IPS DF 6.9 (cell line): ENCODE data around the gene EPB41.
"Not testable (repeated sequence)": the region's sequence is repeated elsewhere in the genome, so short reads cannot be mapped to it uniquely, and the experiment has no call there.

Experiments
- DNase-seq: peaks from one replicate; pipeline ENCODE4 v3.0.0-alpha.2; 2013; ENCODE audit warnings: low read depth, low spot score
- H3K27ac ChIP-seq: one replicate; pipeline ENCODE4 v1.5.1; 2013; ENCODE audit warnings: low read length, control low read depth
- H3K27me3 ChIP-seq: 2 replicates; pipeline ENCODE4 v1.6.1; 2013; ENCODE audit warnings: mild to moderate bottlenecking, low read length; ENCODE audit not compliant: control insufficient read depth, insufficient read depth
- H3K36me3 ChIP-seq: 2 replicates; pipeline ENCODE4 v1.6.1; 2013; ENCODE audit warnings: low read length; ENCODE audit not compliant: control insufficient read depth, insufficient read depth
- H3K4me1 ChIP-seq: 2 replicates; pipeline ENCODE4 v1.6.1; 2013; ENCODE audit warnings: low read length; ENCODE audit not compliant: control insufficient read depth, insufficient read depth
- H3K4me3 ChIP-seq: 2 replicates; pipeline ENCODE4 v1.5.1; 2013; ENCODE audit warnings: mild to moderate bottlenecking, low read length
- H3K9me3 ChIP-seq: 2 replicates; pipeline ENCODE4 v1.6.1; 2013; ENCODE audit warnings: low read length, inconsistent platforms; ENCODE audit not compliant: control insufficient read depth, insufficient read depth
- WGBS: extraction: QIAGEN DNeasy Blood & Tissue Kit; methylation state at CpG from one replicate; pipeline ENCODE4 v1.1.7; 2013; ENCODE audit warnings: mixed read lengths, missing lambda C conversion rate; ENCODE audit not compliant: insufficient read length, insufficient coverage; 5-methylcytosine and 5-hydroxymethylcytosine counted together

EPB41 gene

GRCh38 chr1:28914228-28915030, at the start of gene EPB41:
EPB41 (plus strand) TSS chr1:28914569; CDS start chr1:28987438, 72,869 bp downstream.
- Histone ChIP-seq H3K4me3 (peak within 1 kb of the TSS; percentile 85), H3K4me1 (peaks cover 2% of the 10 kb centered on the region; the same call in 1 of the 2 replicates), H3K36me3 (no peaks in the 10 kb centered on the region), H3K27ac (no peak within 1 kb of the TSS), H3K9me3 (no peaks in the 10 kb centered on the region), H3K27me3 (no peaks in the 10 kb centered on the region)
- peak; percentile 98 for DNase-seq
- no CpG with 5 or more reads among the region's 95 CpGs for WGBS

GRCh38 chr1:28864695-28865094, 49.7 kb upstream of the EPB41 start:
- H3K9me3 ChIP-seq, result no peaks in the 10 kb centered on the region
- WGBS, result no CpG with 5 or more reads among the region's 6 CpGs

GRCh38 chr1:28865997-28866650, 48.2 kb upstream of the EPB41 start:
- Histone ChIP-seq H3K4me3 (no peak overlapping the region), H3K36me3 (no peaks in the 10 kb centered on the region; the same call in 1 of the 2 replicates), H3K9me3 (no peaks in the 10 kb centered on the region), H3K27ac (no peak overlapping the region), H3K4me1 (no peaks in the 10 kb centered on the region), H3K27me3 (no peaks in the 10 kb centered on the region)
- WGBS, result no CpG with 5 or more reads among the region's 10 CpGs
- DNase-seq, result no peak

More at GRCh38 chr1:28864695-28865094, 49.7 kb upstream of the EPB41 start:
- no peak for DNase-seq
- H3K36me3 ChIP-seq, result no peaks in the 10 kb centered on the region; the same call in 1 of the 2 replicates
- no peaks in the 10 kb centered on the region for H3K4me1 ChIP-seq
- no peak overlapping the region for H3K27ac ChIP-seq
- H3K27me3 ChIP-seq, result no peaks in the 10 kb centered on the region
- H3K4me3 ChIP-seq, result no peak overlapping the region

GRCh38 chr1:28867850-28868249, 46.5 kb upstream of the EPB41 start:
- Histone ChIP-seq H3K4me3 (no peak overlapping the region), H3K4me1 (no peaks in the 10 kb centered on the region), H3K9me3 (no peaks in the 10 kb centered on the region), H3K36me3 (no peaks in the 10 kb centered on the region; the same call in 1 of the 2 replicates), H3K27me3 (no peaks in the 10 kb centered on the region), H3K27ac (no peak overlapping the region)
- no peak for DNase-seq
- no CpG with 5 or more reads among the region's 3 CpGs for WGBS

GRCh38 chr1:28869952-28870351, 44.4 kb upstream of the EPB41 start:
- no peak for DNase-seq
- no CpG with 5 or more reads among the region's 5 CpGs for WGBS
- H3K27ac ChIP-seq, result no peak overlapping the region
- no peaks in the 10 kb centered on the region for H3K36me3 ChIP-seq
- no peaks in the 10 kb centered on the region for H3K4me1 ChIP-seq
- no peaks in the 10 kb centered on the region for H3K27me3 ChIP-seq
- no peak overlapping the region for H3K4me3 ChIP-seq
- H3K9me3 ChIP-seq, result no peaks in the 10 kb centered on the region

GRCh38 chr1:28871631-28872401, 42.6 kb upstream of the EPB41 start:
- H3K27me3 ChIP-seq, result no peaks in the 10 kb centered on the region
- no peaks in the 10 kb centered on the region for H3K9me3 ChIP-seq
- DNase-seq, result no peak
- no CpG with 5 or more reads among the region's 12 CpGs for WGBS
- H3K36me3 ChIP-seq, result no peaks in the 10 kb centered on the region
- no peak overlapping the region for H3K27ac ChIP-seq
- no peak overlapping the region for H3K4me3 ChIP-seq
- H3K4me1 ChIP-seq, result no peaks in the 10 kb centered on the region

GRCh38 chr1:28875134-28875533, 39.2 kb upstream of the EPB41 start:
- DNase-seq, H3K36me3 ChIP-seq, H3K27ac ChIP-seq, H3K27me3 ChIP-seq, H3K9me3 ChIP-seq, H3K4me3 ChIP-seq, H3K4me1 ChIP-seq: not testable (repeated sequence)
- WGBS, result no CpG with 5 or more reads among the region's 5 CpGs

GRCh38 chr1:28877132-28877781, 37.1 kb upstream of the EPB41 start:
- no peaks in the 10 kb centered on the region for H3K9me3 ChIP-seq
- no peaks in the 10 kb centered on the region for H3K27me3 ChIP-seq
- peak; percentile 76 for DNase-seq
- no peak overlapping the region for H3K27ac ChIP-seq
- H3K36me3 ChIP-seq, result no peaks in the 10 kb centered on the region
- no peak overlapping the region for H3K4me3 ChIP-seq
- no peaks in the 10 kb centered on the region for H3K4me1 ChIP-seq
- no CpG with 5 or more reads among the region's 18 CpGs for WGBS

GRCh38 chr1:28878796-28879195, 35.6 kb upstream of the EPB41 start:
- H3K27ac ChIP-seq, result no peak overlapping the region
- H3K9me3 ChIP-seq, result no peaks in the 10 kb centered on the region
- no CpG with 5 or more reads among the region's 4 CpGs for WGBS
- H3K4me1 ChIP-seq, result peaks cover 5% of the 10 kb centered on the region
- H3K4me3 ChIP-seq, result no peak overlapping the region
- H3K27me3 ChIP-seq, result no peaks in the 10 kb centered on the region
- DNase-seq, result no peak
- H3K36me3 ChIP-seq, result no peaks in the 10 kb centered on the region
